ENCODE measurements around the gene ABR.

Gene ABR

DNA sequence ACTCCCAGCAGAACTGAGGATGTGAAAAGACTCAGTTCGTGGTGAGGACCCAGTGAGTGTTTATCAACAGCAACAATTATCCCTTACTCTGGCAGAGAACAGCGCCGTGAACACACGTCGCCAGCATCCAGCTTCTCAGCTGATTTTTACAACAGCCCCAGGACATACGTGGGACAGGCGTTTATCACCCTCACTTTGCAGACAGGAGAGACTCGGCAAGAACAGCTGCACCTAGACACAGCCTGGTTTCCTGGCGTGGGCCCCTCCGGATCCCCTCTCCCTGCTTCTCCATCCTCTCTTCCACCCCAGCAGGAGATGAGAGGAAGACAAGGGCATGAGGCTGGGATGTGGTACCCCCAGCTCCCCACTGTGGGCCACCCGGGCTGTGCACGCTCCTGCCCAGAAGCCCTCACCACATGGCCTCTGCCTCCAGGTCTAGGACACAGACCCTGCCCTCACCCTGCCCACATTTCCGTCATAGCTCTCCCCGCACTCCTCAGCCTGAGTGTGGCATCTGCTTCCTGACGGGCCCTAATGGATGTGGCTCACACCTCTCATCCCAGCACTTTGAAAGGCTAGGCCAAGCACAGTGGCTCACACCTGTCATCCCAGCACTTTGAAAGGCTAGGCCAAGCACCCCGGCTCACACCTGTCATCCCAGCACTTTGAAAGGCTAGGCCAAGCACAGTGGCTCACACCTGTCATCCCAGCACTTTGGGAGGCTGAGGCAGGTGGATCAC lies 17.5 kb downstream of the ABR start:
- TF ChIP-seq, protein P1, sequence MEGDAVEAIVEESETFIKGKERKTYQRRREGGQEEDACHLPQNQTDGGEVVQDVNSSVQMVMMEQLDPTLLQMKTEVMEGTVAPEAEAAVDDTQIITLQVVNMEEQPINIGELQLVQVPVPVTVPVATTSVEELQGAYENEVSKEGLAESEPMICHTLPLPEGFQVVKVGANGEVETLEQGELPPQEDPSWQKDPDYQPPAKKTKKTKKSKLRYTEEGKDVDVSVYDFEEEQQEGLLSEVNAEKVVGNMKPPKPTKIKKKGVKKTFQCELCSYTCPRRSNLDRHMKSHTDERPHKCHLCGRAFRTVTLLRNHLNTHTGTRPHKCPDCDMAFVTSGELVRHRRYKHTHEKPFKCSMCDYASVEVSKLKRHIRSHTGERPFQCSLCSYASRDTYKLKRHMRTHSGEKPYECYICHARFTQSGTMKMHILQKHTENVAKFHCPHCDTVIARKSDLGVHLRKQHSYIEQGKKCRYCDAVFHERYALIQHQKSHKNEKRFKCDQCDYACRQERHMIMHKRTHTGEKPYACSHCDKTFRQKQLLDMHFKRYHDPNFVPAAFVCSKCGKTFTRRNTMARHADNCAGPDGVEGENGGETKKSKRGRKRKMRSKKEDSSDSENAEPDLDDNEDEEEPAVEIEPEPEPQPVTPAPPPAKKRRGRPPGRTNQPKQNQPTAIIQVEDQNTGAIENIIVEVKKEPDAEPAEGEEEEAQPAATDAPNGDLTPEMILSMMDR (IDR thresholded peaks at IDR 0.05; ENCODE audit: low read depth, low read length), result no peak
- DNase-seq (ENCODE audit: extremely low read depth, low read depth), result no peak

DNA sequence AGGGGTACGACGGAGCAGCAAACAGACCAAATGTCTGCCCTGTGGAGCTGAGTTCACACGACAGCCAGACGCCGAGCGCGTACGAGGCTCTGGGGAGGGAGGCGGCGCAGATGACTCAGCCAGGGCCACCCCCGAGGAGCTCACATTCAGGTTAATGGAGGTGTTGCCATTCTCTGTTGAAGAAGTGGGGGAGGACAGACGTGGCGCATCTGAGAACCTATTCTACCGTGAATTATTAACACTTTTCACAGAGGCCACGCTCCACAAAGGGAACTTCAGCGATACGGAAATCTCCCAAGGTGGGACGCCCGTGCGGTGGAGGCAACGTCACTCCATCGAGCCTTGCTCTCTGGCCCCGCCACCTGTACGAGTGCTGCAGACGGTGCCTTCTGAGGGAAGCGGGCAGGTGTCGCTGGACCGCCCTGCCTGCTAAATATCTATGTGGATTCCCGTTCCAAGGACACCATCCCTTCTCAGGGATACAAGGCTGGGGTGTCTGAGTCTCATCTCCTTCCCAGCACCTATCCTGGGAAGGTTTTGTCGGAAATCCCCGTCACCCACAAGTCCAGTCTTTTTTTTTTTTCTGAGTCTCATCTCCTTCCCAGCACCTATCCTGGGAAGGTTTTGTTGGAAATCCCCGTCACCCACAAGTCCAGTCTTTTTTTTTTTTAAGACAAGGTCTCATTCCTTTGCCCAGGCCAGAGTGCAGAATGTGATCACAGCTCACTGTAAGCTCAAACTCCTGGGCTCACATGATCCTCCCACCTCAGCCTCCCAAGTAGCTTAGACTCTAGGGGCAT lies 19.0 kb downstream of the ABR start:
- TF ChIP-seq, protein P1 (IDR thresholded peaks at IDR 0.05; ENCODE audit: low read depth, low read length), result no peak
- DNase-seq (ENCODE audit: extremely low read depth, low read depth), result no peak

DNA sequence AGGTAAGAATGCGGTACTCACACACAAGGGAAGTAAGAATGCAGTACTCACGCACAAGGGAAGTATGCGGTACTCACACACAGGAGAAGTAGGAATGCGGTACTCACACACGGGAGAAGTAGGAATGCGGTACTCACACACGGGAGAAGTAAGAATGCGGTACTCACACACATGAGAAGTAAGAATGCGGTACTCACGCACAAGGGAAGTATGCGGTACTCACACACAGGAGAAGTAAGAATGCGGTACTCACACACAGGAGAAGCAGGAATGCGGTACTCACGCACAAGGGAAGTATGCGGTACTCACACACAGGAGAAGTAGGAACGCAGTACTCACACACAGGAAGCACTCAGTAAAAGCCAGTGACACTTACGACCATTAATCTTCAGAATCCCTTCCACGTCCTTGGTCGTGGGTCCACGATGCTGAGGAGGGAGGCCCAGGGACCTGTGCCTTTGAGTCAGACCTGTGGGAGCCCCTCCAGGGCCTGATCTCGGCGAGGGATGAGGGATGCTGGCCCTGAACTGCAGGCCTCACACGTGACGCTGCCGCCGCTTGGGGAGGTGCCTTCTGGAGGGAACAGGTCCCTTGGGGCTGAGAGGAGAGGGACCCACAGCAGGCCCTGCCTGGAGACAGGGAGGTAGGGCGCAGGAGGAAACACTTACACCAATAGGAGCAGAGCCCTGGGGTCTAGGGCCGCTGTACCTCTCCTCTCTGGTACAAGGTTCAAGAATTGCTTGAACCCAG lies 20.2 kb downstream of the ABR start:
- TF ChIP-seq, protein P1 (IDR thresholded peaks at IDR 0.05; ENCODE audit: low read depth, low read length), result no peak
- no peak for DNase-seq (ENCODE audit: extremely low read depth, low read depth)

DNA sequence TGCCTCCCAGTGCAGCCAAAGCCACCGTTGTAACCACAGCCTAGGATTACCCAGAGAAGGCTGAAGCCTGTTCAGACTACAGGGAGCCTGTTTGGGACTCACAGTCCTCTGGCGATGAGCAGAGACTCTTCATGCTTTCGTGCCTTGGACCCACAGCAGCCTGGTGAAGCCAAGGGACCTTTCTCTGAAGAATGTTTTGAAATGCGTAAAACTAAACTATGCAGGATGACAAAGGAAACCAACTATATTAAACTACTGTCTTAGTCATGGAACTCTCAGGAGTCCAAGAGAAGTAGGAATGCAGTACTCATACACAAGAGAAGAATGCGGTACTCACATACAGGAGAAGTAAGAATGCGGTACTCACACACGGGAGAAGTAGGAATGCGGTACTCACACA lies 20.9 kb downstream of the ABR start:
- TF ChIP-seq, protein P1 (IDR thresholded peaks at IDR 0.05; ENCODE audit: low read depth, low read length), result no peak
- no peak for DNase-seq (ENCODE audit: extremely low read depth, low read depth)

DNA sequence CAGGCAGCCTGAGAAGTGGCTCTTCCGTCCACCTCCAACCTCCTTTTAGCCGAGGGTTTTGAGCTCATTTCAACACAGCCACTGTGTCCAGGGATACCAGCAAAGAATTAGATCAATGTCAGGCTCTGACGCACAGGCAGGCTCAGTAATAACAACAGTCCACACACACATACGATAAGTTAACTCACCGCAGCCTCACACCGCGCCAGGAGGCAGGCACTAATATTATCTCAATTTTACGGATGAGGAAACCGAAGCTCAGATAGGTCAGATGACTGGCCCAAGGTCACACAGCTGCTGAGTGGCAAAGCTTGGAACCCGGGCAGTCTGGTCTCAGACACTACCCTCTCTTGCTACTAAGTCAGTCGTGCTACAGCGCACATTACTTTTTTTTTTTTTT lies 22.9 kb downstream of the ABR start:
- TF ChIP-seq, protein P1 (IDR thresholded peaks at IDR 0.05; ENCODE audit: low read depth, low read length), result no peak
- no peak for DNase-seq (ENCODE audit: extremely low read depth, low read depth)

DNA sequence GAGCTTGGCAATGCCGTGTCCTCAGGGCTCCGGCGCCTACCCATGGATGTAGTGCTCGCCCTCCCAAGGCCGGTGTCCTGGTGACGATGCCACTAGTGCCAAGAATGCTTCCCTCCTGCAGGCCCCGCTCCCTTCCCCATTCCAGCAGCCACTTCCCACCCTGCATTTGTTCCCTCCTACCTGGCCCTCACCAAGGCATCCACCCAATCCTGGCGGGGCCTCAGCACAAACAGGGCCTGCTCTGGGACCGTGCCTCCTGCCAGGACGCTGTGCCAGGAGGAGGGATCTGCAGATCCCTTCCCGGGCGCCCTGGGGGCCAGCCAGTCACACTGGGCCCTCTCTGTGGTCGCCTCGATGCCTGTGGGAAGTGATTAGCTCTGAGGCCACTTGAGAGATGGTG lies 25.1 kb downstream of the ABR start:
- TF ChIP-seq, protein P1 (IDR thresholded peaks at IDR 0.05; ENCODE audit: low read depth, low read length), result no peak

More for the DNA sequence above, 25.1 kb downstream of the ABR start:
- no peak for DNase-seq (ENCODE audit: extremely low read depth, low read depth)
